ENCODE data around the gene CFAP53.

GRCh38 chr18:50187659-50188058 lies 78.6 kb downstream of the CFAP53 start:
- TF ChIP-seq, protein P1, sequence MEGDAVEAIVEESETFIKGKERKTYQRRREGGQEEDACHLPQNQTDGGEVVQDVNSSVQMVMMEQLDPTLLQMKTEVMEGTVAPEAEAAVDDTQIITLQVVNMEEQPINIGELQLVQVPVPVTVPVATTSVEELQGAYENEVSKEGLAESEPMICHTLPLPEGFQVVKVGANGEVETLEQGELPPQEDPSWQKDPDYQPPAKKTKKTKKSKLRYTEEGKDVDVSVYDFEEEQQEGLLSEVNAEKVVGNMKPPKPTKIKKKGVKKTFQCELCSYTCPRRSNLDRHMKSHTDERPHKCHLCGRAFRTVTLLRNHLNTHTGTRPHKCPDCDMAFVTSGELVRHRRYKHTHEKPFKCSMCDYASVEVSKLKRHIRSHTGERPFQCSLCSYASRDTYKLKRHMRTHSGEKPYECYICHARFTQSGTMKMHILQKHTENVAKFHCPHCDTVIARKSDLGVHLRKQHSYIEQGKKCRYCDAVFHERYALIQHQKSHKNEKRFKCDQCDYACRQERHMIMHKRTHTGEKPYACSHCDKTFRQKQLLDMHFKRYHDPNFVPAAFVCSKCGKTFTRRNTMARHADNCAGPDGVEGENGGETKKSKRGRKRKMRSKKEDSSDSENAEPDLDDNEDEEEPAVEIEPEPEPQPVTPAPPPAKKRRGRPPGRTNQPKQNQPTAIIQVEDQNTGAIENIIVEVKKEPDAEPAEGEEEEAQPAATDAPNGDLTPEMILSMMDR (conservative IDR thresholded peaks at IDR 0.05; ENCODE audit: low read depth, low read length) = no peak
- no peak for TF ChIP-seq EZH2 (IDR thresholded peaks at IDR 0.05; ENCODE audit: borderline replicate concordance, low read depth, low read length, poor library complexity, severe bottlenecking)
